Rectal smooth muscle tissue (tissue), 1 donor: Measurements from ENCODE around the gene DEPDC1B.
A peak's percentile ranks its signal among the peaks of the same experiment; 100 is the strongest.
"Not testable (repeated sequence)": the region's sequence is repeated elsewhere in the genome, so short reads cannot be mapped to it uniquely, and the experiment has no call there.

Experiments
- H3K27ac ChIP-seq: one replicate; pipeline ENCODE4 v1.7.0; 2013; ENCODE audit warnings: low read depth, low read length, inconsistent platforms
- H3K27me3 ChIP-seq: one replicate; pipeline ENCODE4 v1.7.0; 2013; ENCODE audit warnings: low read length; ENCODE audit not compliant: control insufficient read depth, insufficient read depth
- H3K36me3 ChIP-seq: one replicate; pipeline ENCODE4 v1.7.0; 2013; ENCODE audit warnings: low read length; ENCODE audit not compliant: control insufficient read depth, insufficient read depth
- H3K4me1 ChIP-seq: one replicate; pipeline ENCODE4 v1.7.0; 2013; ENCODE audit warnings: low read length; ENCODE audit not compliant: control insufficient read depth, insufficient read depth
- H3K4me3 ChIP-seq: one replicate; pipeline ENCODE4 v1.7.0; 2013; ENCODE audit warnings: low read length
- H3K9ac ChIP-seq: one replicate; pipeline ENCODE4 v1.7.0; 2013; ENCODE audit warnings: low read length

Gene DEPDC1B

GRCh38 chr5:60718166-60718892, 18.4 kb upstream of the DEPDC1B start:
- Histone ChIP-seq H3K4me1 (no peaks in the 10 kb centered on the region), H3K27ac (no peak overlapping the region), H3K36me3 (no peaks in the 10 kb centered on the region), H3K9ac (no peak overlapping the region), H3K4me3 (no peak overlapping the region), H3K27me3 (no peaks in the 10 kb centered on the region)

DNA sequence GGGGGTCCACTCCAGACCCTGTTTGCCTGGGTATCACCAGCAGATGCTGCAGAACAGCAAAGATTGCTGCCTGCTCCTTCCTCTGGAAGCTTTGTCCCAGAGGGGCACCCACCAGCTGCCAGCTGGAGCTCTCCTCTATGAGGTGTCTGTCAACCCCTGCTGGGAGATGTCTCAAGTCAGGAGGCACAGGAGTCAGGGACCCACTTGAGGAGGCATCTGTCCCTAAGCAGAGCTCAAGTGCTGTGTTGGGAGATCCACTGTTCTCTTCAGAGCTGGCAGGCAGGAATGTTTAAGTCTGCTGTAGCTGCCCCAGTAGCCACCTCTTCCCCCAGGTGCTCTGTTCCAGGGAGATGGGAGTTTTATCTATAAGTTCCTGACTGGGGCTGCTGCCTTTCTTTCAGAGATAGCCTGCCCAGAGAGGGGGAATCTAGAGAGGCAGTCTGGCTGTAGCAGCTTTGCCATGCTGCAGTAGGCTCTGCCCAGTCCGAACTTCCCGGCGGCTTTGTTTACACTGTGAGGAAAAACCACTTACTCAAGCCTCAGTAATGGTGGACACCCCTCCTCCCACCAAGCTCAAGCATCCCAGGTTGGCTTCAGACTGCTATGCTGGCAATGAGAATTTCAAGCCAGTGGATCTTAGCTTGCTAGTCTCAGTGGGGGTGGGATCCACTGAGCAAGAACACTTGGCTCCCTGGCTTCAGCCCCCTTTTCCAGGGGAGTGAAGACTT, 15.4 kb upstream of the DEPDC1B start:
- not testable (repeated sequence) for H3K36me3 ChIP-seq, H3K27me3 ChIP-seq, H3K4me1 ChIP-seq, H3K27ac ChIP-seq, H3K4me3 ChIP-seq, H3K9ac ChIP-seq

GRCh38 chr5:60712950-60713349, 13.0 kb upstream of the DEPDC1B start:
- H3K9ac ChIP-seq: no peak overlapping the region
- no peak overlapping the region for H3K27ac ChIP-seq
- no peaks in the 10 kb centered on the region for H3K27me3 ChIP-seq
- no peaks in the 10 kb centered on the region for H3K36me3 ChIP-seq
- H3K4me1 ChIP-seq: no peaks in the 10 kb centered on the region
- H3K4me3 ChIP-seq: no peak overlapping the region

GRCh38 chr5:60711892-60712291, 11.9 kb upstream of the DEPDC1B start:
- not testable (repeated sequence) for H3K27me3 ChIP-seq

GRCh38 chr5:60710362-60710761, 10.4 kb upstream of the DEPDC1B start:
- H3K9ac ChIP-seq: no peak overlapping the region
- no peaks in the 10 kb centered on the region for H3K36me3 ChIP-seq
- no peak overlapping the region for H3K27ac ChIP-seq
- no peaks in the 10 kb centered on the region for H3K27me3 ChIP-seq
- no peaks in the 10 kb centered on the region for H3K4me1 ChIP-seq
- H3K4me3 ChIP-seq: no peak overlapping the region

More at GRCh38 chr5:60711892-60712291, 11.9 kb upstream of the DEPDC1B start:
- not testable (repeated sequence) for H3K9ac ChIP-seq, H3K4me3 ChIP-seq, H3K4me1 ChIP-seq, H3K27ac ChIP-seq, H3K36me3 ChIP-seq

DNA sequence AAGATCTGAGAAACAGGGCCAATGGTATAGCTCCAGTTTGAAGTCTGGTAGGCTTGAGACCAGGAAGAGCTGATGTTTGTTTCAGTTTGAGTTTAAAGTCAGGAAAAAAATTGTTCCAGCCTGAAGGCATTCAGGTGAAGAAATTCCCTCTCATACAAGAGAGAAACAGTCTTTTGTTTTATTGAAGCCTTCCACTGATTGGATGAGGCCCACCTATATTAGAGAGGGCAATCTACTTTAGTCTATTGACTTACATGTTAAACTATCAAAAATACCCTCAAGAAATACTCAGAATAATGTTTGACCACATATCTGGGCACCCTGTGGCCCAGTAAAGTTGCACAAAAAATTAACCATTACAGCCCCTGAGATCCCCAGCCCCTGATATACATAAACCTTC, 5.2 kb upstream of the DEPDC1B start:
- H3K4me3 ChIP-seq: no peak overlapping the region
- no peak overlapping the region for H3K9ac ChIP-seq
- H3K36me3 ChIP-seq: no peaks in the 10 kb centered on the region
- H3K4me1 ChIP-seq: no peaks in the 10 kb centered on the region
- no peak overlapping the region for H3K27ac ChIP-seq
- H3K27me3 ChIP-seq: no peaks in the 10 kb centered on the region

DNA sequence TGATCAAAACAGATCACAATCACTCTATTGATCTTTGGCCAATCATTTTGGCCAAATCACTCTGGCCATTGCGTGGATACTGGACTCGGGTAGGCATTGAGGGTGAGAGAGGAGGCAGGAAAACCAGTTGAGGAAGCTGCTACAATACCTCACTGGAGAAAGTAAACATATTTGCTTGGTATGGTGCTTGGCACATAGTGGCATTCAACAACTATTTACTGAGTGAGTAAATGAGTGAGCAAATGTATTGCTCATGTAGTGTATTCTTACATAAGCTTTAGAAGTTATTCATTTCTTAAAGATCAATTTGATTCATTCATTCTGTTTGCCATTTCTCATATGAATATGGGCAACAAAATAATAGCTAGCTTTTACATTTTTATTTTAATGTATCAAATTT, 4.0 kb upstream of the DEPDC1B start:
- H3K27me3 ChIP-seq: no peaks in the 10 kb centered on the region
- no peaks in the 10 kb centered on the region for H3K36me3 ChIP-seq
- no peak overlapping the region for H3K4me3 ChIP-seq
- no peak overlapping the region for H3K27ac ChIP-seq
- H3K4me1 ChIP-seq: peaks cover 2% of the 10 kb centered on the region
- no peak overlapping the region for H3K9ac ChIP-seq

GRCh38 chr5:60701321-60701968, 1.5 kb upstream of the DEPDC1B start:
- Histone ChIP-seq H3K27ac (no peak overlapping the region), H3K27me3 (no peaks in the 10 kb centered on the region), H3K4me1 (peaks cover 2% of the 10 kb centered on the region), H3K4me3 (no peak overlapping the region), H3K9ac (no peak overlapping the region), H3K36me3 (no peaks in the 10 kb centered on the region)

DNA sequence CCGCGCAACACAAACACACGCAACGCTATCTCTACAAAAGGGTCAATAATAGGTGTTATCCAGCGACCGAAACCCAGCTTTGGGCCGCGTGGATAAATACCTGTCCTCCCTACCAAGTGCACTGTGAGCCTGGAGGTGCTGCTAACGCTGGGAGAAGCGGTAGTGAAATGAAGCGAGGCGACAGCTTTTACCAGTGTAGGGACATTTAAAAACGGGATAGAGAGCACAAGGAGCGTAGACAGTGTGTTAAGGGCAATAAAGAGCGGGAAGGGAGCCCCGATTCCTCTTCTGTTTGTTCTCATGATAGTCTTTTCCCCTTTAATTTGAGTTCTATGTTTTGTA, 421 bp upstream of the DEPDC1B start:
- Histone ChIP-seq H3K4me1 (peaks cover 2% of the 10 kb centered on the region), H3K27me3 (no peaks in the 10 kb centered on the region), H3K36me3 (no peaks in the 10 kb centered on the region), H3K27ac (peak overlapping the region; percentile 50), H3K9ac (peak overlapping the region; percentile 43), H3K4me3 (peak overlapping the region; percentile 87)

- Histone ChIP-seq H3K4me3 (peak overlapping the region; percentile 87), H3K36me3 (no peaks in the 10 kb centered on the region), H3K27ac (no peak overlapping the region), H3K9ac (peak overlapping the region; percentile 10), H3K27me3 (no peaks in the 10 kb centered on the region), H3K4me1 (peaks cover 2% of the 10 kb centered on the region)
Observed at GRCh38 chr5:60699288-60699608, 718 bp downstream of the DEPDC1B start.

DNA sequence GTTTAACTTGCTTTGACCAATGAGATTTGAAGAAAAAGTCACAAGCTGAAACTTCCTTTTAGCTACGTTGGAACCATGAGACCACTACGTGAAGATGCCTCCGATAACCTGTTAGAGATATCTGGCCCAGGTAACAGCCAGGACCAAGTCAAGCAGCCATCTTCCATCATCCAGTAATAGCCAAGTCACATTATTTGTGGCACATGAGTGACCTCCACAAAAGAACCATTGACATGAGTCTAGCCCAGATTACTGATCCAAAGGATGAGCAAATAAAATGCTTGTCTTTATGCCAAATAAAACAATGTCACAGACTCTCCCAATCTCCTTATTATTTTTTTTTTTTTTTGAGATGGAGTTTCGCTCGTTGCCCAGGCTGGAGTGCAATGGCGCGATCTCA, 1.6 kb downstream of the DEPDC1B start:
- Histone ChIP-seq H3K27ac (no peak overlapping the region), H3K4me1 (peaks cover 2% of the 10 kb centered on the region), H3K4me3 (no peak overlapping the region), H3K27me3 (no peaks in the 10 kb centered on the region), H3K9ac (no peak overlapping the region), H3K36me3 (no peaks in the 10 kb centered on the region)

DNA sequence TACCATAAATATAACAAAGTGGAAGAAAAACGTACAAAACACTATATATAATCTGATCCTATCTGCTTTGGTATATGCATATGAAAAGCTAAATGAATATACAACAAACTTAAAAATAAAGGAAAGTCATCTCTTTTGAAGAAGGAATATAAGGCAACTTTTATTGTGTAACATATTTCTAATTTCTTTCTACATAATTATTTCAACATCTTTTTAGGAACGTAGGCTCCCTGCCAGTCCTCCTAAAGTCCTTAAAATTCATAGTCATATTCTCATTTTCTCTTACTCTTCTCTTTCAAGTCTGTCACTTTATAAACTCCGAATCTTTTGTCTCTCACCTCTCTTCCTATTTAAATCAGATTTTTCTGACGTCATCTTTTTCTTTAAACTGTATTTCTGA, 9.6 kb downstream of the DEPDC1B start:
- Histone ChIP-seq H3K36me3 (no peaks in the 10 kb centered on the region), H3K27ac (no peak overlapping the region), H3K4me3 (no peak overlapping the region), H3K4me1 (no peaks in the 10 kb centered on the region), H3K9ac (no peak overlapping the region), H3K27me3 (no peaks in the 10 kb centered on the region)

- Histone ChIP-seq H3K36me3 (no peaks in the 10 kb centered on the region), H3K4me3 (no peak overlapping the region), H3K27me3 (no peaks in the 10 kb centered on the region), H3K4me1 (no peaks in the 10 kb centered on the region), H3K27ac (no peak overlapping the region), H3K9ac (no peak overlapping the region)
Observed at GRCh38 chr5:60688980-60689379, 11.0 kb downstream of the DEPDC1B start.
